WTC11 (cell line): Measurements from ENCODE around the gene DYSF. TPM values are rescaled to one million over a fixed set of nuclear protein-coding genes. Genes with fewer than 3 reads are reported as not detected.

Experiments used
- ATF2 ChIP-seq: sonication (generic); formaldehyde crosslinking; IDR thresholded peaks from 2 replicates; pipeline ENCODE4 v1.8.1; 2022; ENCODE audit warnings: low read depth, missing genetic modification reagents, borderline replicate concordance
- CDX4 ChIP-seq: fragments of 250-450 bp; sonication (Bioruptor Pico); IDR thresholded peaks from 2 replicates; pipeline ENCODE4 v1.9.0; 2021; ENCODE audit warnings: moderate library complexity, mild to moderate bottlenecking, inconsistent platforms, borderline replicate concordance
- ETV6 ChIP-seq: sonication (generic); formaldehyde crosslinking; IDR thresholded peaks from 2 replicates; pipeline ENCODE4 v1.8.1; 2022; ENCODE audit warnings: mild to moderate bottlenecking, missing genetic modification reagents
- MLX ChIP-seq: sonication (generic); formaldehyde crosslinking; IDR thresholded peaks from 2 replicates; pipeline ENCODE4 v1.8.1; 2023; ENCODE audit warnings: mild to moderate bottlenecking, missing genetic modification reagents, moderate library complexity
- MYBL2 ChIP-seq: sonication (generic); formaldehyde crosslinking; IDR thresholded peaks from 2 replicates; pipeline ENCODE4 v1.8.1; 2023; ENCODE audit warnings: mild to moderate bottlenecking, moderate library complexity, missing genetic modification reagents
- SMAD4 ChIP-seq: sonication (generic); formaldehyde crosslinking; IDR thresholded peaks from 2 replicates; pipeline ENCODE4 v1.8.0; 2022; ENCODE audit warnings: mild to moderate bottlenecking, missing genetic modification reagents
- SOX15 ChIP-seq: fragments of 250-450 bp; sonication (Bioruptor Pico); IDR thresholded peaks from 2 replicates; pipeline ENCODE4 v1.9.0; 2021; ENCODE audit warnings: mild to moderate bottlenecking
- ZNF138 ChIP-seq: sonication (generic); formaldehyde crosslinking; conservative IDR thresholded peaks from 2 replicates; pipeline ENCODE4 v1.8.1; 2022; ENCODE audit warnings: mild to moderate bottlenecking, moderate library complexity, missing genetic modification reagents
- ZNF232 ChIP-seq: sonication (generic); formaldehyde crosslinking; IDR thresholded peaks from 2 replicates; pipeline ENCODE4 v1.8.0; 2022; ENCODE audit warnings: mild to moderate bottlenecking, missing genetic modification reagents
- ZNF425 ChIP-seq: fragments of 250-450 bp; sonication (Bioruptor Pico); conservative IDR thresholded peaks from 2 replicates; pipeline ENCODE4 v1.9.0; 2021; ENCODE audit warnings: mild to moderate bottlenecking
- total RNA-seq: library from RNA; stranded (reverse); gene quantifications from 3 replicates; pipeline ENCODE4 v1.2.3, GENCODE V29; 2021
- TF ChIP-seq, protein P1 (sequence below): sonication (generic); formaldehyde crosslinking; IDR thresholded peaks from 2 replicates; pipeline ENCODE4 v1.8.0; 2022; ENCODE audit warnings: missing genetic modification reagents
- TF ChIP-seq, protein P2 (sequence below): fragments of 250-450 bp; sonication (Bioruptor Pico); IDR thresholded peaks from 2 replicates; pipeline ENCODE4 v1.9.0; 2021; ENCODE audit warnings: mild to moderate bottlenecking, borderline replicate concordance
- TF ChIP-seq, protein P3 (sequence below): sonication (generic); formaldehyde crosslinking; IDR thresholded peaks from 2 replicates; pipeline ENCODE4 v1.8.1; 2023; ENCODE audit warnings: mild to moderate bottlenecking, missing genetic modification reagents

The DYSF gene
- total RNA-seq, 1 experiment from 2014 or later: 14.8 TPM

- TF ChIP-seq ZNF425 (no peak), ETV6 (CRISPR knock-in tag) (no peak), SMAD4 (CRISPR knock-in tag) (no peak), ATF2 (CRISPR knock-in tag) (no peak), MLX (CRISPR knock-in tag) (no peak), CDX4 (CRISPR knock-in tag) (no peak), SOX15 (no peak), ZNF138 (CRISPR knock-in tag) (no peak), MYBL2 (CRISPR knock-in tag) (no peak), ZNF232 (no peak)
- TF ChIP-seq, protein P1, sequence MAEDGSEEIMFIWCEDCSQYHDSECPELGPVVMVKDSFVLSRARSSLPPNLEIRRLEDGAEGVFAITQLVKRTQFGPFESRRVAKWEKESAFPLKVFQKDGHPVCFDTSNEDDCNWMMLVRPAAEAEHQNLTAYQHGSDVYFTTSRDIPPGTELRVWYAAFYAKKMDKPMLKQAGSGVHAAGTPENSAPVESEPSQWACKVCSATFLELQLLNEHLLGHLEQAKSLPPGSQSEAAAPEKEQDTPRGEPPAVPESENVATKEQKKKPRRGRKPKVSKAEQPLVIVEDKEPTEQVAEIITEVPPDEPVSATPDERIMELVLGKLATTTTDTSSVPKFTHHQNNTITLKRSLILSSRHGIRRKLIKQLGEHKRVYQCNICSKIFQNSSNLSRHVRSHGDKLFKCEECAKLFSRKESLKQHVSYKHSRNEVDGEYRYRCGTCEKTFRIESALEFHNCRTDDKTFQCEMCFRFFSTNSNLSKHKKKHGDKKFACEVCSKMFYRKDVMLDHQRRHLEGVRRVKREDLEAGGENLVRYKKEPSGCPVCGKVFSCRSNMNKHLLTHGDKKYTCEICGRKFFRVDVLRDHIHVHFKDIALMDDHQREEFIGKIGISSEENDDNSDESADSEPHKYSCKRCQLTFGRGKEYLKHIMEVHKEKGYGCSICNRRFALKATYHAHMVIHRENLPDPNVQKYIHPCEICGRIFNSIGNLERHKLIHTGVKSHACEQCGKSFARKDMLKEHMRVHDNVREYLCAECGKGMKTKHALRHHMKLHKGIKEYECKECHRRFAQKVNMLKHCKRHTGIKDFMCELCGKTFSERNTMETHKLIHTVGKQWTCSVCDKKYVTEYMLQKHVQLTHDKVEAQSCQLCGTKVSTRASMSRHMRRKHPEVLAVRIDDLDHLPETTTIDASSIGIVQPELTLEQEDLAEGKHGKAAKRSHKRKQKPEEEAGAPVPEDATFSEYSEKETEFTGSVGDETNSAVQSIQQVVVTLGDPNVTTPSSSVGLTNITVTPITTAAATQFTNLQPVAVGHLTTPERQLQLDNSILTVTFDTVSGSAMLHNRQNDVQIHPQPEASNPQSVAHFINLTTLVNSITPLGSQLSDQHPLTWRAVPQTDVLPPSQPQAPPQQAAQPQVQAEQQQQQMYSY: no peak
- TF ChIP-seq, protein P2, sequence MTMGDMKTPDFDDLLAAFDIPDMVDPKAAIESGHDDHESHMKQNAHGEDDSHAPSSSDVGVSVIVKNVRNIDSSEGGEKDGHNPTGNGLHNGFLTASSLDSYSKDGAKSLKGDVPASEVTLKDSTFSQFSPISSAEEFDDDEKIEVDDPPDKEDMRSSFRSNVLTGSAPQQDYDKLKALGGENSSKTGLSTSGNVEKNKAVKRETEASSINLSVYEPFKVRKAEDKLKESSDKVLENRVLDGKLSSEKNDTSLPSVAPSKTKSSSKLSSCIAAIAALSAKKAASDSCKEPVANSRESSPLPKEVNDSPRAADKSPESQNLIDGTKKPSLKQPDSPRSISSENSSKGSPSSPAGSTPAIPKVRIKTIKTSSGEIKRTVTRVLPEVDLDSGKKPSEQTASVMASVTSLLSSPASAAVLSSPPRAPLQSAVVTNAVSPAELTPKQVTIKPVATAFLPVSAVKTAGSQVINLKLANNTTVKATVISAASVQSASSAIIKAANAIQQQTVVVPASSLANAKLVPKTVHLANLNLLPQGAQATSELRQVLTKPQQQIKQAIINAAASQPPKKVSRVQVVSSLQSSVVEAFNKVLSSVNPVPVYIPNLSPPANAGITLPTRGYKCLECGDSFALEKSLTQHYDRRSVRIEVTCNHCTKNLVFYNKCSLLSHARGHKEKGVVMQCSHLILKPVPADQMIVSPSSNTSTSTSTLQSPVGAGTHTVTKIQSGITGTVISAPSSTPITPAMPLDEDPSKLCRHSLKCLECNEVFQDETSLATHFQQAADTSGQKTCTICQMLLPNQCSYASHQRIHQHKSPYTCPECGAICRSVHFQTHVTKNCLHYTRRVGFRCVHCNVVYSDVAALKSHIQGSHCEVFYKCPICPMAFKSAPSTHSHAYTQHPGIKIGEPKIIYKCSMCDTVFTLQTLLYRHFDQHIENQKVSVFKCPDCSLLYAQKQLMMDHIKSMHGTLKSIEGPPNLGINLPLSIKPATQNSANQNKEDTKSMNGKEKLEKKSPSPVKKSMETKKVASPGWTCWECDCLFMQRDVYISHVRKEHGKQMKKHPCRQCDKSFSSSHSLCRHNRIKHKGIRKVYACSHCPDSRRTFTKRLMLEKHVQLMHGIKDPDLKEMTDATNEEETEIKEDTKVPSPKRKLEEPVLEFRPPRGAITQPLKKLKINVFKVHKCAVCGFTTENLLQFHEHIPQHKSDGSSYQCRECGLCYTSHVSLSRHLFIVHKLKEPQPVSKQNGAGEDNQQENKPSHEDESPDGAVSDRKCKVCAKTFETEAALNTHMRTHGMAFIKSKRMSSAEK (CRISPR knock-in tag): no peak
- TF ChIP-seq, protein P3, sequence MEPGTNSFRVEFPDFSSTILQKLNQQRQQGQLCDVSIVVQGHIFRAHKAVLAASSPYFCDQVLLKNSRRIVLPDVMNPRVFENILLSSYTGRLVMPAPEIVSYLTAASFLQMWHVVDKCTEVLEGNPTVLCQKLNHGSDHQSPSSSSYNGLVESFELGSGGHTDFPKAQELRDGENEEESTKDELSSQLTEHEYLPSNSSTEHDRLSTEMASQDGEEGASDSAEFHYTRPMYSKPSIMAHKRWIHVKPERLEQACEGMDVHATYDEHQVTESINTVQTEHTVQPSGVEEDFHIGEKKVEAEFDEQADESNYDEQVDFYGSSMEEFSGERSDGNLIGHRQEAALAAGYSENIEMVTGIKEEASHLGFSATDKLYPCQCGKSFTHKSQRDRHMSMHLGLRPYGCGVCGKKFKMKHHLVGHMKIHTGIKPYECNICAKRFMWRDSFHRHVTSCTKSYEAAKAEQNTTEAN (CRISPR knock-in tag): no peak
Observed at GRCh38 chr2:71685073-71685848, 231.9 kb downstream of the DYSF start (continued).
